ENCODE results near the gene CSDE1.
A peak's percentile ranks its signal among the peaks of the same experiment; 100 is the strongest.

CSDE1 gene

GRCh38 chr1:114701931-114702330, 55.9 kb downstream of the CSDE1 start:
- DNase-seq (ENCODE audit: low spot score), result no peak

DNA sequence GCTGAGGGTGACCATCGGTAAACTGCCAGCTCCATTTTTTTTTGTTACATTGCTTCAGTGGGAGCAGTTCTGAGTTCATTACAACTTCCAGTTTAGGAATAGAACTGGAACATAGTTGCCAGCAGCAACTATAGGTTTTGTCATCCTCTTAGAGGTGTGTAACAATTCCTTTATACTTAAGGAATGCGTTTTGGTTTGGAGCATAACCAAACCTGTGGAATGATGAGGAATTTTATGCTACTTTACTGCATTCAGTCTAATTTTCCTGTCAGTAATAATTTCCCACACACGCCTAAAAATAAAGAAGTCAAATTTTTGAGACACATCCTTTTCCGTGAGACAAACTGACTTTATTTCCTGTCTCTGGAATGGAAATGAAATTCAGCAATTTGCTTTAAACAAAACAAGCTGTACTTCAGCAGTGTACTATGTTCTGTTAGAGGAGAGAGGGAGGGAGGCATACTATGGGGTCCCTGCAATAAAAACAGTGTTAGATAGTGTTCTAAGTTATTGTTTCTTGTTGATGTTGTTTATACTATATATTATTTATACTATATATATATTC, 57.7 kb downstream of the CSDE1 start:
- DNase-seq (ENCODE audit: low spot score), result peak; percentile 24

- DNase-seq (ENCODE audit: low spot score), result no peak
These were observed 61.0 kb downstream of the CSDE1 start for GRCh38 chr1:114696810-114697209.

DNA sequence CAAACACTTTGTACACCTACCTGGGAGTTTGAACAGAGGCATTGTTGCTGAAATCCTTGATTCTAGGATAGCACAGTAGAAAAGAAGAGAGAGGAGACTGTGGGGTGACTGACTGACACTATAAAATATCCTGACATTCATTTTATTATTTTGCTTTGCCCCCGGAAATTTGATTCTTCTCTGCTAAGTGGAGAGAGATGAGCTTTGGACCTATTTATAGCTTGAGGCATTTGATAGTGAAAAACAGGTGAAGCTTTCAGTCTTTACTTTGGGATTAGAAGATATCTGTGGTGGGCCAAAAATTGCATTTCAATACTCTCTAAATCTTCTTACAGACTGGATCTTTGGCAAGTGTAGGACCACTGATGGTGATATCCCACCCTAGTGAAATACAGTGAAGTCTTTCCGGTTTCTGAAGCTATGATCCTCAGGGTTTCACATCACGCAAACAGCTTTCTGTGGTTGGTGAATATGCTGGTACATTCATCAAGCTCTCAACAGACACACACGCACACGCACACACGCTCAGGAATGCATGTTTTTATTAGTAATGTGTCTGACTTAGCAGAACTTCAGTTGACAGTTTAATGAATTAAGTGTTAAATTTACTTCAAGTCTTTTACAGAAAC, 62.2 kb downstream of the CSDE1 start, which contains the start of gene AMPD1:
Gene AMPD1, minus strand, starts transcription at position 117 of the 629 bp plus-strand sequence. Its CDS starts 75 bp downstream, at position 42.
- peak; percentile 19 for DNase-seq (ENCODE audit: low spot score)

GRCh38 chr1:114694540-114695310, 63.1 kb downstream of the CSDE1 start:
- no peak for DNase-seq (ENCODE audit: low spot score)

- DNase-seq (ENCODE audit: low spot score), result no peak
These were observed 64.8 kb downstream of the CSDE1 start for GRCh38 chr1:114692947-114693346.

GRCh38 chr1:114691061-114691460, 66.7 kb downstream of the CSDE1 start:
- no peak for DNase-seq (ENCODE audit: low spot score)

DNA sequence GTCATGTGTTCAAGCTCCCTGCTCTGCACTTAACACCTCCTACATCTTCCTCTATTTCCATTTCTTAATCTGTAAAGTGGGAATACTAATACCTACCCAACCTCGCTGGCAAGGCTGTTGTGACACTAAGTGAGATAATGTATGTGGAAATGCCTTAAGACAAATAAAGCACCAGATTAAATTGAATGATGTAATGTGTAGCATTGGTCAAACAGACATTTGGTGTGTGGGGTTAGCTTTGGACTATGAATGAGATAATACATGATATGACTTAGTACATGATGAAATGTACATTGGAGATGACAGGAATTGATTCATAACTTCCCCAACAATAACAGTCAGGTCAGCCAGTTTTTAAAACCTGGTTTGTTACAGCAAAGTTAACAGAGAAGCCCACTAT, 67.6 kb downstream of the CSDE1 start:
- no peak for DNase-seq (ENCODE audit: low spot score)

- no peak for DNase-seq (ENCODE audit: low spot score)
These were observed 69.3 kb downstream of the CSDE1 start for GRCh38 chr1:114688526-114688925.

DNA sequence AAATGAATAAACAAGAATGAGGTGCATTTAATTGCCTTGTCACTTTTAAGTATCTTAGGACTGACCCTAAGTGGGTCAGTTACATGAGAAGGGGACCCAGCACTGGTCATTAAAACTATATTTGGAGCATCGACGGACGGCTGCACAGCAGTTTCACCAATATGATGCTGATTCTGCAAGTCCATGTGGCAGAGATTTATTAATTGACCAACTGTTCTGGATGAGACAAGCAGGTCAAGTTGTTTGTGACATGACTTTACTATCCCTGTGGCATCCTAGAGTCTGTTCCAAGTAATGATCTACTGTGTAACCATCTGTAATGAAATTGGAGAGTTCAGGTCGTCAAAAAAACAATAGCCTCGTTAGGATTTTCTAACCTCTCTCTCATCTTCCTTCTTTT, 71.9 kb downstream of the CSDE1 start:
- DNase-seq (ENCODE audit: low spot score), result no peak

DNA sequence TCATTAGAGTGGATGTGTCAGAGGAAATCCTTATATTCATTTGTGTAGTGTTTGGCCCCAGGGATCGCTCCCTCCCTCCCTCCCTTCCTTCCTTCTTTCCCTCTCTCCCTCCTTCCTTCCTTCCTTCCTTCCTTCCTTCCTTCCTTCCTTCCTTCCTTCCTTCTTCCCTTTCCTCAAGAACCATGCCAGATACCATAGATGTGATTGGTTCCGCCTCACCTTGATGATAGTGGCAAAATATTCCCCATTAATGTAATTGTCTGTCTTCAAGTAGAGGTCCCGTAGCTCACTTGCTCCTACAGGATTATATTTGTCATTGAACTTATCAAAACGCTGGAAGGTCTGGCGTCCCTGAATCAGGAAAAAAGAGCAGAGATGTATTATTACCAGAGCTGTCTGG, 80.1 kb downstream of the CSDE1 start:
- no peak for DNase-seq (ENCODE audit: low spot score)

DNA sequence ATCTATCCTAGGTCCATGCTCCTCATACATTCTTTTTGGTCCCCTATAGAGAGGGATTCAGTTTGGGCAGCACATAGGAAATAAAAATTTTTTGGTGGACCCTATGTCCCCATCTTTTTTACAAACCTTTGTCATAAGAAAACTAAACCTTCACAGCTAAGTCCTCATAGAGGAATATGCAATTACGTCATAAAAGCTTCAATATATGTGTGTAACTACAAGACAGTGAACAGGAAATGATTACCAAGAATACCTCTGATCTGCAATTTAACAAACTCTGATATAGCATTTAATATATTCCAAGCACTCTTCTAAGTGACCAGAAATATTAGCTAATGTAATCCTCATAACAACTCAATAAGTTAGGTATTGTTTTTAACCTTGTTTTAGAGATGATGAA, 81.7 kb downstream of the CSDE1 start:
- no peak for DNase-seq (ENCODE audit: low spot score)

GRCh38 chr1:114671939-114672275, 85.9 kb downstream of the CSDE1 start:
- no peak for DNase-seq (ENCODE audit: low spot score)

DNA sequence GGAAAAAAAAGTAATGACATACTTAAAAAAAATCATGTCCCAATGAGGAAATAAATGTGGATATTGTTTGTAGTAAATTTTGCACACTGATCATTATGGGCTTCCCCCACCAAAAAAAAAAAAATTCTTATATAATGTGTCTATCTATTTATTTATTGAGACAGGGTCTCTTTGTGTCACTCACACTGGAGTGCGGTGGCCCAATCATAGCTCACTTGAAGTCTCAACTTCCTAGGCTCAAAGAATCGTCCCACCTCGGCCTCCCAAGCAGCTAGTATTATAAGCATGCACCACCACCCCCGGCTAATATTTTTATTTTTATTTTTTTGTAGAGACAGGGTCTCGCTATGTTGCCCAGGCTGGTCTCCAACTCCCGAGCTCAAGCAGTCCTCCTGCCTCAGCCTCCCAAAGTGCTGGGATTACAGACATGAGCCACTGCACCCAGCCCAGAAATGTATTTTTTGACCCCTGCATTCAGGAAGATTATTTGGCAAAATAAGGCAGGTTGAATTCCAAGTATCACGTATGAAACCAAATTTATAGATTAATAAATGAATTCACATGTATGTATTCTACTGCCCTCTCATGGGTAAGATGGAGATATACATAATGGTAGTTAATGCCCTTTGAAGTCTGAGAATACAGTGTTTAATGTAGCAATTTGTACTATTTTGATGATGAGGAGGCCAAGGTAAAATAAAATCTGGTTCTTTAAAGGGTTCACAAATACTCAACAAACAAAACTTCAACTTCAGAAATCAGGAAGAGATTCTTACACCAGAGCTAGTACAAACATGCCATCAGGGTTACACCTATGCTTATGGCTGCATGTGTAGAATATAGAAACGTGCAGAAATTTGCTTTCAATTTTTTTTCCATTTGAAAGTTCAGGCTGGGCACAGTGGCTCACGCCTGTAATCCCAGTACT, 86.5 kb downstream of the CSDE1 start:
- DNase-seq (ENCODE audit: low spot score), result peak; percentile 36

GRCh38 chr1:114670083-114671010, 87.4 kb downstream of the CSDE1 start:
- peak; percentile 99 for DNase-seq (ENCODE audit: low spot score)

DNA sequence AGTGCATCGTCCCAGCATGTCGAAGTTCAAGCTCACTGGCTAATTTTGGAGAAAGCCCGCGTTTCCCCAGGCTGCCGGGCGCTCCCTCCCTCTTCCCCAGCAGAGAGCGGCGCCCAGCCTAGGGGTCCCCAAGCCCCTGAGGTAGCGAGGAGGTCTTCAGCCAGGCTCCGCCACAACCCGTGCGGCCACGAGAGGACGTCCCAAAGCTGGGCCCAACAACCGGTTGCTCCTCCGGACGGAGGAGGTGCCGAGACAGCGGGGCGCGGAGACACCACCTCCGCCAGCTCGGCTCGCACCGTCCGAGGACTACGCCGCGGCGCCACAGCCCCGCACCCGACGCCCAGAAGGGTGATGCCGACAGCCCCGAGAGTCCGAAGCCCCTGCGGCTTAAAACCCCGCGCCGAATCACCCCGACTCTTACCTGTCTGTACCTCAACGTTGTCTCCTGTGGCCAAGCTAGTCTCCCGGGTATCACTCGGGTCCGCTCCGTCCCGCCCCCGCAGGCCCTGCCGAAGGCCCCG, 88.2 kb downstream of the CSDE1 start, which contains the start of gene DENND2C:
Gene DENND2C, minus strand, starts transcription at position 488 of the 521 bp plus-strand sequence. CDS start 44,065 bp downstream, outside the sequence.
- DNase-seq (ENCODE audit: low spot score), result no peak

GRCh38 chr1:114668784-114669561, 88.8 kb downstream of the CSDE1 start:
- DNase-seq (ENCODE audit: low spot score), result peak; percentile 43

GRCh38 chr1:114668373-114668772, 89.4 kb downstream of the CSDE1 start:
- no peak for DNase-seq (ENCODE audit: low spot score)

DNA sequence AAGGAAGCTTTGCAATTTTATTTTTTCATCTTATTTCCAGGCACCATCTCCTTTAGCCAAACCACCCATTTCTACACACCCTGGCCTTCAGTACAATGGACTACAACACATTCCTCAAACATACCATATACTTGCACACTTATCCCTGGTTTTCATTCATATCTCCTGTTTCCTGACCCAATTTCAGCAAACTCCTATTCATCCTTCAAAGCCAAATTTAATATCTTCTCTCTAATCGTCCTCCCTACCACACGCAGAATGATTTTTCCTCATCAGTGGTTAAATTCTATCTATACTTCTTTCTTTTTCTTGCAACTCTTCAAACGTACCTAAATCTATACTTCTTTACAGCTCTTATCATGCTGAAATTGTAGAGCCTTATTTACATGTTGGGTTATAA, 90.8 kb downstream of the CSDE1 start:
- DNase-seq (ENCODE audit: low spot score), result no peak

Data from GM03348 (cell line).